DOHH2 (cell line): Measurements from ENCODE around the gene TTLL9.

Experiments used
- H3F3A ChIP-seq: fragments of 200-600 bp; sonication (generic), shearing (Covaris generic); 2 replicates; pipeline ENCODE4 v1.6.0; 2016; ENCODE audit warnings: antibody characterized with exemption, mild to moderate bottlenecking; ENCODE audit not compliant: control insufficient read depth, insufficient read depth
- H3K27ac ChIP-seq: fragments of 200-600 bp; sonication (generic); 2 replicates; pipeline ENCODE4 v1.5.1; 2014; ENCODE audit warnings: low read depth, mild to moderate bottlenecking, low read length, moderate library complexity
- H3K27me3 ChIP-seq: fragments of 200-600 bp; sonication (generic); 2 replicates; pipeline ENCODE4 v1.6.1; 2014; ENCODE audit warnings: mild to moderate bottlenecking, low read length, mixed read lengths; ENCODE audit not compliant: control insufficient read depth
- H3K36me3 ChIP-seq: fragments of 200-600 bp; sonication (generic); 2 replicates; pipeline ENCODE4 v1.6.1; 2014; ENCODE audit warnings: mild to moderate bottlenecking, low read length, moderate library complexity, mixed read lengths; ENCODE audit not compliant: control insufficient read depth
- H3K4me1 ChIP-seq: fragments of 200-600 bp; sonication (generic); 2 replicates; pipeline ENCODE4 v1.6.1; 2014; ENCODE audit warnings: mild to moderate bottlenecking, low read length, mixed read lengths; ENCODE audit not compliant: control insufficient read depth
- H3K4me2 ChIP-seq: fragments of 200-600 bp; sonication (generic); 2 replicates; pipeline ENCODE4 v1.6.0; 2014; ENCODE audit warnings: mild to moderate bottlenecking, low read length, moderate library complexity
- H3K4me3 ChIP-seq: fragments of 200-600 bp; sonication (generic); 2 replicates; pipeline ENCODE4 v1.5.1; 2014; ENCODE audit warnings: mild to moderate bottlenecking, low read length, mixed read lengths
- H3K79me2 ChIP-seq: fragments of 200-600 bp; sonication (generic); 2 replicates; pipeline ENCODE4 v1.6.1; 2014; ENCODE audit warnings: mild to moderate bottlenecking, low read length, mixed read lengths; ENCODE audit not compliant: control insufficient read depth
- H3K9me2 ChIP-seq: fragments of 200-600 bp; sonication (generic); replicated peaks from 2 replicates; pipeline ENCODE4 v1.6.1; 2014; ENCODE audit warnings: mild to moderate bottlenecking, low read length, mixed read lengths; ENCODE audit not compliant: control insufficient read depth
- H3K9me3 ChIP-seq: fragments of 200-600 bp; sonication (generic); 2 replicates; pipeline ENCODE4 v1.6.1; 2014; ENCODE audit warnings: antibody characterized with exemption, low read length, mixed read lengths; ENCODE audit not compliant: control insufficient read depth, insufficient read depth
- H4K20me1 ChIP-seq: fragments of 200-600 bp; sonication (generic); 2 replicates; pipeline ENCODE4 v1.6.0; 2014; ENCODE audit warnings: low read depth, mild to moderate bottlenecking, antibody characterized with exemption, low read length, moderate library complexity; ENCODE audit not compliant: control insufficient read depth, insufficient read depth
- EZH2phosphoT487 ChIP-seq: fragments of 200-600 bp; sonication (generic); IDR thresholded peaks from 2 replicates; pipeline ENCODE4 v1.6.1; 2017; ENCODE audit warnings: borderline replicate concordance, mild to moderate bottlenecking, antibody characterized with exemption, low read length, moderate library complexity, mixed read lengths
- TF ChIP-seq, protein P1 (sequence below): fragments of 200-600 bp; sonication (generic); IDR thresholded peaks from one replicate; pipeline ENCODE4 v1.5.1; 2014; ENCODE audit warnings: antibody characterized with exemption, mild to moderate bottlenecking, low read depth, low read length; ENCODE audit not compliant: poor library complexity, severe bottlenecking

Gene TTLL9

GRCh38 chr20:31862157-31862470 is 8.3 kb upstream of the TTLL9 start:
- Histone ChIP-seq H4K20me1 (no peaks in the 10 kb centered on the region), H3K27ac (no peak overlapping the region), H3F3A (no peaks in the 10 kb centered on the region), H3K4me2 (no peak overlapping the region), H3K9me3 (no peaks in the 10 kb centered on the region), H3K36me3 (no peaks in the 10 kb centered on the region), H3K4me1 (peaks cover 7% of the 10 kb centered on the region), H3K27me3 (peaks cover 43% of the 10 kb centered on the region), H3K4me3 (no peak overlapping the region), H3K9me2 (no peaks in the 10 kb centered on the region), H3K79me2 (no peaks in the 10 kb centered on the region)
- TF ChIP-seq, protein P1, sequence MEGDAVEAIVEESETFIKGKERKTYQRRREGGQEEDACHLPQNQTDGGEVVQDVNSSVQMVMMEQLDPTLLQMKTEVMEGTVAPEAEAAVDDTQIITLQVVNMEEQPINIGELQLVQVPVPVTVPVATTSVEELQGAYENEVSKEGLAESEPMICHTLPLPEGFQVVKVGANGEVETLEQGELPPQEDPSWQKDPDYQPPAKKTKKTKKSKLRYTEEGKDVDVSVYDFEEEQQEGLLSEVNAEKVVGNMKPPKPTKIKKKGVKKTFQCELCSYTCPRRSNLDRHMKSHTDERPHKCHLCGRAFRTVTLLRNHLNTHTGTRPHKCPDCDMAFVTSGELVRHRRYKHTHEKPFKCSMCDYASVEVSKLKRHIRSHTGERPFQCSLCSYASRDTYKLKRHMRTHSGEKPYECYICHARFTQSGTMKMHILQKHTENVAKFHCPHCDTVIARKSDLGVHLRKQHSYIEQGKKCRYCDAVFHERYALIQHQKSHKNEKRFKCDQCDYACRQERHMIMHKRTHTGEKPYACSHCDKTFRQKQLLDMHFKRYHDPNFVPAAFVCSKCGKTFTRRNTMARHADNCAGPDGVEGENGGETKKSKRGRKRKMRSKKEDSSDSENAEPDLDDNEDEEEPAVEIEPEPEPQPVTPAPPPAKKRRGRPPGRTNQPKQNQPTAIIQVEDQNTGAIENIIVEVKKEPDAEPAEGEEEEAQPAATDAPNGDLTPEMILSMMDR: no peak
- no peak for TF ChIP-seq EZH2phosphoT487

GRCh38 chr20:31862506-31862905 is 7.9 kb upstream of the TTLL9 start:
- no peak overlapping the region for H3K4me3 ChIP-seq
- H4K20me1 ChIP-seq: no peaks in the 10 kb centered on the region
- no peaks in the 10 kb centered on the region for H3K9me2 ChIP-seq
- H3K4me2 ChIP-seq: no peak overlapping the region
- peaks cover 44% of the 10 kb centered on the region for H3K27me3 ChIP-seq
- no peaks in the 10 kb centered on the region for H3K9me3 ChIP-seq
- no peak overlapping the region for H3K27ac ChIP-seq
- H3K36me3 ChIP-seq: no peaks in the 10 kb centered on the region
- H3K4me1 ChIP-seq: peaks cover 7% of the 10 kb centered on the region
- TF ChIP-seq, protein P1: no peak
- TF ChIP-seq EZH2phosphoT487: no peak
- H3F3A ChIP-seq: no peaks in the 10 kb centered on the region
- H3K79me2 ChIP-seq: no peaks in the 10 kb centered on the region

DNA sequence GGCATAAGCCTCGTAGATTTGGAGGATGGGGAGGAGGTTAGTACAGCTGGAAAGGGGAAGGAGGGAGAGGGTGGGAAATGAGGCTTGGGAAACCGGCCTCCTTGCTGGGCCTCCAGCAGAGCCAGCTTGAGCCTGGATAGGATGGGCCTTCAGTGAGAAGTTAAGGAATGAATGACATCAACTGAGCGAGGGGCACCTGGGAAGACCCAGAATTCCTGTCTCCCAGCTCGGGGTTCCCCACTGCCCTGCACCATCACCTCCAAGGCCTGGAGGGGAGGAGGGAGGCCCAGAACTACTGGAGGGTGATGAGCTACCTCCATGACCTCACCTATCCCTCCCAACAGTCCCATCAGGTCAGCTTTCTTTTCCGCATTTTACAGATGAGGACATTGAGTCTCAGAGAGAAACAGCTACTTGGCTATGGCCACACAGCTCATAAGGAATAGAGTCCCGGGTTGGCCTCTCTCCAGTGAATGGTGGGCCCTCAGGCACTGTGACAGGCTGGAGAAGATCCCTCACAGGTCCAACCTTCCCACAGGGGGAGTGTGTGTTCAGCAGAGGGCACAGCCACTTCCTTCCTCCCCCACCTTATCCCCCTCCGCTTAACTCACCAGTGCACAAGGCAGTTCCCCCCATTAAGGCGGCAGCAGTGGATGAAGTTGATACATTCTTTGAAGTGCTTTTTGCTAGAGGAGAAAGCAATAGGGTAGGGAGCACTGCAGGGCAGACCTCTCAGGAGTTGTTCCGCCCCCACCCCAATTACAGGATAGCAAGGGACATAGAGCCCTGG is 6.9 kb upstream of the TTLL9 start:
- H4K20me1 ChIP-seq: no peaks in the 10 kb centered on the region
- H3K27me3 ChIP-seq: peaks cover 34% of the 10 kb centered on the region
- H3K36me3 ChIP-seq: no peaks in the 10 kb centered on the region
- H3K27ac ChIP-seq: no peak overlapping the region
- H3K9me3 ChIP-seq: no peaks in the 10 kb centered on the region
- no peak overlapping the region for H3K4me3 ChIP-seq
- H3K79me2 ChIP-seq: no peaks in the 10 kb centered on the region
- H3K9me2 ChIP-seq: no peaks in the 10 kb centered on the region
- no peak for TF ChIP-seq EZH2phosphoT487
- TF ChIP-seq, protein P1: no peak
- H3K4me2 ChIP-seq: no peak overlapping the region
- no peaks in the 10 kb centered on the region for H3F3A ChIP-seq
- H3K4me1 ChIP-seq: peaks cover 7% of the 10 kb centered on the region
